ENCODE measurements around the gene MRPL48. TPM values are rescaled to one million over a fixed set of nuclear protein-coding genes. Genes with fewer than 3 reads are reported as not detected.

Gene MRPL48
- total RNA-seq, 2 donors from 2014 or later: 9.2 to 17.9 TPM

DNA sequence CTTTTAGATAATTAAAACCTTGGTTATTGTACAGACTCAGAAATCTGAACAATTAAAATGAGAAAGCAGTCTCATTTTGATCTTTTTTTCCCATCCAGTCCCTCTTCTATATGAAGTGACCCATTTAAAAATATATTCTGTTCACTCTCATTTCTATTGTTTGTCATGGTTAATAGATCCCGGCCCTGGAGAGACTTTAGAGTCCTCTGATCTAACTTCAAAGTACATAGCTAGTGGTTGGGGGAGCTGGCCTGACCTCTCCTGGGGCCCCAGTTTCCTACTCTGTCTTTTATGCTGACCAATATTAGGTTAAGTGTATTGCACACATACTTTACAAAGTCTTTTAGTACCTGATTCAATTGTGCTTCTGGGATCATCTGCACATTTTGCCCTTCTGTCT is 13.5 kb downstream of the MRPL48 start:
- TF ChIP-seq POLR2A (IDR thresholded peaks at IDR 0.05): no peak
- Histone ChIP-seq H3K4me3 (no peak overlapping the region), H3K27ac (no peak overlapping the region), H3K9me3 (no peaks in the 10 kb centered on the region), H3K36me3 (replicated peaks in 1 of 2; ENCODE audit: insufficient read depth in 1 of 2, low read depth in 2 of 2) (no peaks in the 10 kb centered on the region), H3K27me3 (no peaks in the 10 kb centered on the region), H3K4me1 (peaks cover 7% of the 10 kb centered on the region)
- DNase-seq (no peak), ATAC-seq (no peak)
- WGBS, 2 donors: 59 to 65% methylated on average over 1 of the region's 1 CpG
- intact Hi-C loops (cut with DNase I): no loop called here

DNA sequence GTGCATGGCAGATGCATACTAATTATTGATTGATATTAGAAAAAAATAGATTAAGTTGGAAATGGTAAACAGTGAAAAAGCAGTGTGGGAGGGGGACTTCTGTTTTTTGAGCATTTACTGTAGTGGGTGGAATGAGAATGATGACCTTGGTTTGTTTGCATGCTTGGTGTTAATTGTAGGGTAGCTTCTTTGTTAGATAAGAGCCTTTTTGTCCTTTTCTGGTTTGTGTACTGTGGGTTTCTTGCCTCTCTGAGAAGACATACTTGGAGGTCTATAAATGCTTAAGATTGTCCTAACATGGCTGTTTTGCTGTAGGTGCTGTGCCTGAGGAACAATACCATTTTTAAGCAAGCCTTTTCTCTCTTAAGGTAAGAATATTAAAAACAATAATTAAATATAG is 17.0 kb downstream of the MRPL48 start:
- TF ChIP-seq POLR2A (IDR thresholded peaks at IDR 0.05): no peak
- TF ChIP-seq, protein P1, sequence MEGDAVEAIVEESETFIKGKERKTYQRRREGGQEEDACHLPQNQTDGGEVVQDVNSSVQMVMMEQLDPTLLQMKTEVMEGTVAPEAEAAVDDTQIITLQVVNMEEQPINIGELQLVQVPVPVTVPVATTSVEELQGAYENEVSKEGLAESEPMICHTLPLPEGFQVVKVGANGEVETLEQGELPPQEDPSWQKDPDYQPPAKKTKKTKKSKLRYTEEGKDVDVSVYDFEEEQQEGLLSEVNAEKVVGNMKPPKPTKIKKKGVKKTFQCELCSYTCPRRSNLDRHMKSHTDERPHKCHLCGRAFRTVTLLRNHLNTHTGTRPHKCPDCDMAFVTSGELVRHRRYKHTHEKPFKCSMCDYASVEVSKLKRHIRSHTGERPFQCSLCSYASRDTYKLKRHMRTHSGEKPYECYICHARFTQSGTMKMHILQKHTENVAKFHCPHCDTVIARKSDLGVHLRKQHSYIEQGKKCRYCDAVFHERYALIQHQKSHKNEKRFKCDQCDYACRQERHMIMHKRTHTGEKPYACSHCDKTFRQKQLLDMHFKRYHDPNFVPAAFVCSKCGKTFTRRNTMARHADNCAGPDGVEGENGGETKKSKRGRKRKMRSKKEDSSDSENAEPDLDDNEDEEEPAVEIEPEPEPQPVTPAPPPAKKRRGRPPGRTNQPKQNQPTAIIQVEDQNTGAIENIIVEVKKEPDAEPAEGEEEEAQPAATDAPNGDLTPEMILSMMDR (IDR thresholded peaks at IDR 0.05): no peak
- intact Hi-C loops (cut with DNase I): no loop called here

DNA sequence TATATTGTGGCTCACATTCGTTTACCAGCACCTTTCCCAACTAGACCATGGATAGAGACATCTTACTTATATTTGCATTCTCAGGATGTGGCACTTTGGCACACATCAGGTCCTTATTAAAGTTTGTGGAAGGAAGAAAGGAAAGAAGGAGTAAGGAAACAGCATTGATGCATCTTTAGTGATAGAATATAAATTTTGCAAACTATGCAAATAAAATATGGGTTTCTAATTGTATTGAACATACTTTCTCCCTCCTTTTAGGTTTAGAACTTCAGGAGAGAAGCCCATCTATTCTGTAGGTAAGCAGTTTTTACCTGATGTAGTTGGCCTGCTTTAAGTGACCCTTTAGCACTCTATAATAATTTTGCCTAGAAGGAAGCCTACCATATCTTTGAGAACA is 20.4 kb downstream of the MRPL48 start:
- TF ChIP-seq POLR2A (IDR thresholded peaks at IDR 0.05): no peak
- TF ChIP-seq, protein P1 (IDR thresholded peaks at IDR 0.05): no peak
- WGBS, 2 donors: 58 to 63% methylated on average over 1 of the region's 1 CpG

More for the DNA sequence above, 17.0 kb downstream of the MRPL48 start:
- no peaks in the 10 kb centered on the region for H3K4me1 ChIP-seq
- DNase-seq (no peak), ATAC-seq (no peak)
- H3K36me3 ChIP-seq (replicated peaks in 1 of 2; ENCODE audit: insufficient read depth in 1 of 2, low read depth in 2 of 2): peaks cover 0 to 3% of the 10 kb centered on the region in 2 donors
- H3K27me3 ChIP-seq: no peaks in the 10 kb centered on the region
- no peak overlapping the region for H3K27ac ChIP-seq
- no peak overlapping the region for H3K4me3 ChIP-seq
- H3K9me3 ChIP-seq: no peaks in the 10 kb centered on the region

GRCh38 chr11:73810637-73811036 is 23.0 kb downstream of the MRPL48 start:
- peaks cover 0 to 3% of the 10 kb centered on the region in 2 donors for H3K36me3 ChIP-seq (replicated peaks in 1 of 2; ENCODE audit: insufficient read depth in 1 of 2, low read depth in 2 of 2)
- intact Hi-C loops (cut with DNase I): no loop called here
- WGBS, 2 donors: 92 to 100% methylated on average over 1 of the region's 1 CpG
- ATAC-seq (no peak), DNase-seq (no peak)
- H3K4me1 ChIP-seq: no peaks in the 10 kb centered on the region
- H3K27me3 ChIP-seq: no peaks in the 10 kb centered on the region
- H3K4me3 ChIP-seq: no peak overlapping the region
- H3K27ac ChIP-seq: no peak overlapping the region
- TF ChIP-seq, protein P1 (IDR thresholded peaks at IDR 0.05): no peak
- no peaks in the 10 kb centered on the region for H3K9me3 ChIP-seq

More for the DNA sequence above, 20.4 kb downstream of the MRPL48 start:
- Histone ChIP-seq H3K4me1 (no peaks in the 10 kb centered on the region), H3K27me3 (no peaks in the 10 kb centered on the region), H3K9me3 (no peaks in the 10 kb centered on the region), H3K36me3 (replicated peaks in 1 of 2; ENCODE audit: insufficient read depth in 1 of 2, low read depth in 2 of 2) (peaks cover 0 to 3% of the 10 kb centered on the region in 2 donors), H3K27ac (no peak overlapping the region), H3K4me3 (no peak overlapping the region)
- intact Hi-C loops (cut with DNase I): no loop called here
- ATAC-seq: no peak
- DNase-seq: no peak

GRCh38 chr11:73812234-73812633 is 24.6 kb downstream of the MRPL48 start:
- Histone ChIP-seq H3K27ac (no peak overlapping the region), H3K9me3 (no peaks in the 10 kb centered on the region), H3K4me1 (no peaks in the 10 kb centered on the region), H3K27me3 (no peaks in the 10 kb centered on the region), H3K36me3 (replicated peaks in 1 of 2; ENCODE audit: insufficient read depth in 1 of 2, low read depth in 2 of 2) (peaks cover 0 to 3% of the 10 kb centered on the region in 2 donors), H3K4me3 (no peak overlapping the region)
- ATAC-seq (no peak), DNase-seq (no peak)
- intact Hi-C loops (cut with DNase I): no loop called here
- TF ChIP-seq, protein P1 (IDR thresholded peaks at IDR 0.05): no peak
- TF ChIP-seq POLR2A (IDR thresholded peaks at IDR 0.05): no peak
- 78 to 91% methylated on average over 3 of the region's 3 CpGs for WGBS, 2 donors

Data from body of pancreas (tissue), 4 donors.